WERI-Rb-1 (cell line): ENCODE measurements around the gene EZH1.
A peak's percentile ranks its signal among the peaks of the same experiment; 100 is the strongest.

Experiments used
- DNase-seq: peaks from one replicate; pipeline ENCODE4 v3.0.0-alpha.2; 2020
- H3K27ac ChIP-seq: fragments of 250-450 bp; sonication (Bioruptor Pico); 2 replicates; pipeline ENCODE4 v1.5.1; 2020; ENCODE audit warnings: mild to moderate bottlenecking, moderate library complexity
- H3K27me3 ChIP-seq: fragments of 250-450 bp; sonication (Bioruptor Pico); 2 replicates; pipeline ENCODE4 v1.5.1; 2021; ENCODE audit warnings: mild to moderate bottlenecking, low read depth, moderate library complexity; ENCODE audit not compliant: insufficient read depth, severe bottlenecking
- H3K36me3 ChIP-seq: fragments of 250-450 bp; sonication (Bioruptor Pico); 2 replicates; pipeline ENCODE4 v1.5.1; 2020; ENCODE audit warnings: mild to moderate bottlenecking, moderate library complexity
- H3K4me3 ChIP-seq: 2 replicates; pipeline ENCODE4 v1.5.1; 2011; ENCODE audit warnings: low read depth, mild to moderate bottlenecking, control low read depth, low read length
- H3K9me3 ChIP-seq: fragments of 250-450 bp; sonication (Bioruptor Pico); 2 replicates; pipeline ENCODE4 v1.5.1; 2021; ENCODE audit warnings: mild to moderate bottlenecking, moderate library complexity; ENCODE audit not compliant: severe bottlenecking
- CTCF ChIP-seq: IDR thresholded peaks from 2 replicates; pipeline ENCODE4 v1.5.1; 2011; ENCODE audit warnings: low read depth, mild to moderate bottlenecking, control low read depth, inconsistent platforms, low read length

EZH1 gene

DNA sequence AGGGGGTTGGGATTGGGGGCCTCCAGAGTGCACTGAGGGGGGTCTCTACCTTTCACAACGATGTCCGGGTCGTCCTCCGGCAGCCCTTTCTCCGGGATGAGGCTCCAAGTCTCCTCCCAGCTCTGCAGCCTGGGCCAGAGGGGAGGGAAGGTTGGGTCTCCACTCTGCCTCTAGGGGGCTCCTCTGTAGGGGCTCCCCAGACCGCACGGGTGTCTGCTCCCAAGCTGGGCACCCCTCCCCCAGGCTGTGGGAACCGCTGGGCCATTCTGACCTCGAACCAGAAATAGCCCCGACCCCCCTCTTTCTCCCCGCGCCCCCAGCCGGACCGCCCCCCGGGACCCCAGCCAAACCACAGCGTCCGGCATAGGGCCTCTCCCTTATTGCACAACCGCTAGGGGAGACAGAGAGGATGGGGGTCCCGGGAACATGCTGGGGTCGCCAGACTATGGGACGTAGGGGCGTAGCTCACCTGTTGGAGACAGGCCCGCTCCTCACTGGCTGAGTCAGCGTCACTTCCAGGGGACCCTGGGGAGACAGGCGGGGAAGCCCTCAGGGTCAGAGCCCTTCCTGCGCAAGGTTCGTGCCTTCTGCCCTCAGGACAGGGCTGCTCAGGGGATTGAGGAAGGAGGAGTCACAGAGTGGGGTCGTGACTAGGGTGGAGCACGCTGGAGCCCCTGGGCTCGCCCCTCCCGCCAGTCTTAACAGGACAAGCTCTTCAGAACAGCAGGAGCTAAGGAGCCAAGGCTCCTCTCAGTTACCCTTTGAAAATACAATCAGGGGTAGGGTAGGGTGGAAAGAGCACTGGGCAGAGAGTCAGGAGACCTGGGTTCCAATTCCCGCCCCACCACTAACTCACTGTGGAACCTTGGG is 70.7 kb downstream of the EZH1 start:
- peak; percentile 86 for TF ChIP-seq CTCF
- Histone ChIP-seq H3K36me3 (peaks cover 55% of the 10 kb centered on the region), H3K27me3 (no peaks in the 10 kb centered on the region), H3K9me3 (no peaks in the 10 kb centered on the region), H3K27ac (peak overlapping the region; percentile 88), H3K4me3 (no peak overlapping the region)
- DNase-seq, result peak; percentile 75

DNA sequence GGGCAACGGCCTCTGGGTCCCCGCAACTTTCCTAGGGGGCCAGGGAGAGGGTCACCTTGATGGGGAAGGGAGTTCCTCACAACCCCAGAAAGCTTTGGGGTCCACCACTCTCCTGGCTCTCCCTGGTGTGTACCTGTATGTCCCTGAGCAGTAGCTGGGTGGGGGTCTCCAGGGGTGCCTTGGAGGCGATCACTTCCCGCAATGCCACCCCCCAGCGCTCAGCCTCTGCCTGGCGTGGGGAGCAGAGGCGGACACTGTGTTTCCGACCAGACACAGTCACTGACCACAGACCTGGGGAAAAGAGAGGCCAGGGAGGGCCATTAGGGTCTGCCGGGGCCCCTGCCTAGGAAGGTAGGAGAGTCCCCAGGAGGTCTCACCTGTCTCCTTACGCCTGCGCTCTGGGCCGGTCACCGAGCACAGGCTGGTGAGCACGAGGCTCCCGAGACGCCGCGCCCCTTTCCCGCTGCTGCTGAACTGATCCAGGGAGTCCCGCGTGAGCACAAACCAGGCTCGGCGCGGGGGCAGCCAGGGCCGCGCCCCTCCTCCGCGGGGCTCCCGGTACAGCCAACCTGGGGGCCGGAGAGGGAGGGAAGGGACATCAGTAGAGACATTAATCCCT is 71.5 kb downstream of the EZH1 start:
- Histone ChIP-seq H3K9me3 (no peaks in the 10 kb centered on the region), H3K4me3 (no peak overlapping the region), H3K27me3 (no peaks in the 10 kb centered on the region), H3K36me3 (peaks cover 62% of the 10 kb centered on the region), H3K27ac (no peak overlapping the region)
- no peak for DNase-seq
- TF ChIP-seq CTCF, result no peak

GRCh38 chr17:42672038-42672437 is 72.8 kb downstream of the EZH1 start:
- peak overlapping the region; percentile 51 for H3K27ac ChIP-seq
- peak; percentile 42 for DNase-seq
- H3K9me3 ChIP-seq, result no peaks in the 10 kb centered on the region
- peaks cover 76% of the 10 kb centered on the region for H3K36me3 ChIP-seq
- no peak for TF ChIP-seq CTCF
- no peak overlapping the region for H3K4me3 ChIP-seq
- H3K27me3 ChIP-seq, result no peaks in the 10 kb centered on the region

- Histone ChIP-seq H3K4me3 (no peak overlapping the region), H3K27me3 (no peaks in the 10 kb centered on the region), H3K27ac (no peak overlapping the region), H3K9me3 (no peaks in the 10 kb centered on the region), H3K36me3 (peaks cover 80% of the 10 kb centered on the region)
- TF ChIP-seq CTCF, result no peak
- no peak for DNase-seq
These were observed 73.8 kb downstream of the EZH1 start for GRCh38 chr17:42670789-42671657.

DNA sequence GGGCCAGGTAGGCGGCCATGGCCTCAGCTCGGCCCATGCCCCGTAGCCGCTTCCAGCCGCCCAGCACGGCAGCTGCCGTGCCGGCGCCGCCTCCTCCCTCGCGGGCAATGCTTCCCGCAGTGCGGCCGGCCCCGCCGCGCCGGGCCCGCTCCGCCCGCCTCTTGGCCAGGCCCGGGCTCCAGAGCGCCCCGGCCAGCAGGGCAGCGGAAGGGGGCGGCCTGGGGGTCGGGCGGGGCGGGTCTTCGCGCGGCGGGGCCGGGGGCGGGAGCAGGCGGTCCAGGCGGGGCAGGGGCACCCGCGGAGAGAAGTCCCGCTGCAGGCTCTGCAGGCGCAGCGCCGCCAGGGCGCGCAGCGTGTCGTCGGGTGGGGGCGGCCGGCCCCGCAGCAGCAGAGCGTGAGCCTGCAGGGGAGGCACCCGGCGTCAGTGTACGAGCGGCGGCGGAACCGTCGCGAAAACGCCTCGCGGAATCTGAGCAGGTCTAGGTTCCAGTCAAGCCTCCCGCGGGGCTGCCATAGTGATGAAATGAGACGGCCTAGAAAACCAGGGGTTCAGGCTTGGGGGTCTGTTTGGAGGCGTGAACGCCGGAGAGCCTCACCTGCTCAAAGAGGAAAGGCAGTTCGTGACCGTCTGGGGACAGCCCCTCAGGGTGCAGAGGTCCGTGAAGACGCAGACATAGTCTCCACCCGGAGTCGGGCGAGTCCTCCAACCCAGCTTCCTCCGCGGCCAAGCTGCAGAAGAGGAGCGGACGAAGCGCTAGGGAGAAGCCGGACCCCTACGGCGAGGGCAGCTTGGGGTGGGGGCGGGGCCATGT is 74.7 kb downstream of the EZH1 start:
- peaks cover 85% of the 10 kb centered on the region for H3K36me3 ChIP-seq
- TF ChIP-seq CTCF, result no peak
- H3K27me3 ChIP-seq, result no peaks in the 10 kb centered on the region
- no peak overlapping the region for H3K4me3 ChIP-seq
- no peak overlapping the region for H3K27ac ChIP-seq
- H3K9me3 ChIP-seq, result no peaks in the 10 kb centered on the region
- DNase-seq, result no peak
